Measurements from ENCODE around the gene SRMS.

DNA sequence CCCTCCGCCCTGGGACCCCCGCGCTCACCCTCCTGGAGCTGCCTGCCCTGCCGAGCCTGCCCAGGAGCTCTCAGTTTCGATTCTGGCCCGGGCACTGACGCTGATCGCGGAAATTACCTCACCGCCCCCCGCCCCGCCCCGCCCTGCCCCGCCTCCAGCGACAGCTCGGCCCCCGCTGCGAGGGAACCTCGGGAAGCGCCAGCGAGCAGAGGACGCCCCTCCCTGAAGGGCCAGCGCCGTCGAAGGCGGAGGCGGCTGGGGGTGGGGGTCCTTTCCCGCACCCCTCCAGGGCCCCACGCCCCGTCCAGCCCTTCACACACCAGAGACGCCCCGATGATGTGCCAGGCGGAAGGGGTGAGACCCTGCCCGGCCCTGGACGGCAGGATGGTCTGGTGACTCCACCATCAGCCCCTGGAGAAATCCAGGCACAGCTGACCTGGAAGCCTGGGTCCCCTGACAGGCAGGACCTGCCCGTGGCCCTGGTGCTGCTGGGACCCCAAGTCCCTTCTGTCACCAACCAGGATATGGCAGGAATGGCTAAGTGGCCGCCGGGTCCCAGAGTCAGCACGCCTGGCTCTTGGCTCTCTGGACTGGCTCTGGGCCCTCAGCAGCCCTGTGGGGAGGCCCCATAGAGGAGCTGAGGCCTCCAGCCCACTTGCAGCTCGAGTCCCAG, 26.7 kb upstream of the SRMS start, which contains the start of gene HELZ2:
- TF ChIP-seq CTCF (IDR thresholded peaks at IDR 0.05), result no peak
- no peak for TF ChIP-seq POLR2A (IDR thresholded peaks at IDR 0.05)

All from testis (tissue), 2 donors.